ENCODE measurements around the gene GLIS2.
"Not testable (repeated sequence)": the region's sequence is repeated elsewhere in the genome, so short reads cannot be mapped to it uniquely, and the experiment has no call there.

The GLIS2 gene

GRCh38 chr16:4321286-4322120, 5.6 kb downstream of the GLIS2 start:
- no peak for DNase-seq

GRCh38 chr16:4322121-4323052, 6.5 kb downstream of the GLIS2 start:
- DNase-seq, result no peak

- no peak for DNase-seq
Measured at GRCh38 chr16:4323071-4323844, 7.4 kb downstream of the GLIS2 start.

- DNase-seq, result no peak
Measured at GRCh38 chr16:4323845-4324488, 8.1 kb downstream of the GLIS2 start.

- no peak for DNase-seq
Measured at GRCh38 chr16:4324492-4325252, 8.8 kb downstream of the GLIS2 start.

GRCh38 chr16:4325253-4325758, 9.4 kb downstream of the GLIS2 start:
- DNase-seq, result no peak

GRCh38 chr16:4327386-4328045, 11.6 kb downstream of the GLIS2 start:
- no peak for DNase-seq

GRCh38 chr16:4328046-4328781, 12.3 kb downstream of the GLIS2 start:
- no peak for DNase-seq

- no peak for DNase-seq
Measured at GRCh38 chr16:4328782-4329775, 13.2 kb downstream of the GLIS2 start.

GRCh38 chr16:4330277-4330874, 14.5 kb downstream of the GLIS2 start:
- DNase-seq, result no peak

GRCh38 chr16:4332083-4332482, 16.2 kb downstream of the GLIS2 start:
- no peak for DNase-seq

GRCh38 chr16:4332623-4333307, 16.9 kb downstream of the GLIS2 start:
- no peak for DNase-seq

GRCh38 chr16:4333308-4333638, 17.4 kb downstream of the GLIS2 start:
- DNase-seq, result no peak

GRCh38 chr16:4333714-4334113, 17.8 kb downstream of the GLIS2 start:
- not testable (repeated sequence) for DNase-seq

GRCh38 chr16:4334724-4335495, 19.0 kb downstream of the GLIS2 start:
- no peak for DNase-seq

GRCh38 chr16:4336701-4337539, 21.1 kb downstream of the GLIS2 start:
- no peak for DNase-seq

Data from NCI-H2029 treated with DMSO at 0.1 percent for 48 hours (cell line).